Measurements from ENCODE around the gene LDLRAP1. TPM values are rescaled to one million over a fixed set of nuclear protein-coding genes. Genes with fewer than 3 reads are reported as not detected.

LDLRAP1 gene
- total RNA-seq, 4 donors from 2014 or later = 12.6 to 21.2 (median 16.3) TPM

GRCh38 chr1:25568090-25568833 is 24.9 kb downstream of the LDLRAP1 start:
- Histone ChIP-seq H3K4me3 (no peak overlapping the region), H3K27me3 (no peaks in the 10 kb centered on the region), H3K4me1 (peaks cover 38 to 68% (median 61%) of the 10 kb centered on the region in 4 donors), H3K27ac (replicated peaks in 1 of 4) (peak overlapping the region; percentile 90 to 93 (median 92)), H3K9me3 (no peaks in the 10 kb centered on the region), H3K36me3 (peaks cover 0 to 27% (median 14%) of the 10 kb centered on the region in 4 donors)
- intact Hi-C loops (cut with DNase I) = no loop called here
- no peak for TF ChIP-seq EP300 (IDR thresholded peaks at IDR 0.05)
- no peak for TF ChIP-seq POLR2A (IDR thresholded peaks at IDR 0.05; ENCODE audit: low read depth)
- peak in 1 of 3 experiments; percentile 7 for TF ChIP-seq CTCF (IDR thresholded peaks at IDR 0.05)
- TF ChIP-seq POLR2AphosphoS5 (IDR thresholded peaks at IDR 0.05) = peak; percentile 39 to 58
- DNase-seq (ENCODE audit: extremely low spot score) = no peak
- 52% methylated on average over 16 of the region's 21 CpGs for WGBS

DNA sequence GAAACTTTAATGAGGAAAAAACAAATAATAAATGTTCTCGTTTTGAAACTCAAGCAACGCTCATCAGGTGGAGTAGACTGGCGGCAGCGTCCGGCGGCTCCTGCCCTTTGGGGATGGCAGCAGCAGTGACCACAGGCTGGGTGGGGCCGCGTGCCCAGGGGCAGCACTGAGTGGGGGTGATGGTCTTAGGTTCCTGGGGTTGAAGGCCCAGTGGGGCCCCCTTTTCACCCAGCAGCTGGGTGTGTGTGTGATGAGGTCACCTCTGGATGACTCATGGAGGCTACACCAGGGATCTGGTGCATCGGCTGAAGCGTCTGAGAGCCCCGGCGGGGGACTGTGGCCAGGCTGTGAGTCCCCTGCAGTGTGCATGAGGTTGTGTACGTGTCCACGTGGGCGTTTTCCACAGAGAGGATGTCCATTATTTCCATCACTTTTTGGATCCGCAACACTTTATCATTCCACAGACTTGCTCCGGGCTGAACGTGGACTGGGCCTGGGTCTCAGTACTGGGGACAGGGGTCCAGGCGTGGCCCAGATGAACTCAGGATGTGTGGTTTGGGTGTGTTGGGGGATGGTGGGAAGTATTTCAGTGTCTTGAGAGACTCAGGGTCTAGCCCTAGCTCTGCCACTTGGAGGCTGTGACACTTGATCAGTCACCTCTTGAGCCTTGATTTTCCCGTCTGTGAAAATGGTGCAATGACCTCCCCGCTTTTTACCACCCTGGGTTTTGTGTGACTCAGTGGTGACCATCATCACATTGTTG is 25.6 kb downstream of the LDLRAP1 start:
- H3K27me3 ChIP-seq = no peaks in the 10 kb centered on the region
- TF ChIP-seq CTCF (IDR thresholded peaks at IDR 0.05) (no peak), POLR2AphosphoS5 (IDR thresholded peaks at IDR 0.05) (no peak), POLR2A (IDR thresholded peaks at IDR 0.05; ENCODE audit: low read depth) (no peak), EP300 (IDR thresholded peaks at IDR 0.05) (no peak)
- 69% methylated on average over 19 of the region's 21 CpGs for WGBS
- H3K9me3 ChIP-seq = no peaks in the 10 kb centered on the region
- peaks cover 39 to 63% (median 61%) of the 10 kb centered on the region in 4 donors for H3K4me1 ChIP-seq
- intact Hi-C loops (cut with DNase I) = no loop called here
- H3K4me3 ChIP-seq = no peak overlapping the region
- DNase-seq (ENCODE audit: extremely low spot score) = no peak
- peaks cover 0 to 19% (median 6%) of the 10 kb centered on the region in 4 donors for H3K36me3 ChIP-seq
- H3K27ac ChIP-seq (replicated peaks in 1 of 4) = peak overlapping the region; percentile 90 to 93 (median 92)

DNA sequence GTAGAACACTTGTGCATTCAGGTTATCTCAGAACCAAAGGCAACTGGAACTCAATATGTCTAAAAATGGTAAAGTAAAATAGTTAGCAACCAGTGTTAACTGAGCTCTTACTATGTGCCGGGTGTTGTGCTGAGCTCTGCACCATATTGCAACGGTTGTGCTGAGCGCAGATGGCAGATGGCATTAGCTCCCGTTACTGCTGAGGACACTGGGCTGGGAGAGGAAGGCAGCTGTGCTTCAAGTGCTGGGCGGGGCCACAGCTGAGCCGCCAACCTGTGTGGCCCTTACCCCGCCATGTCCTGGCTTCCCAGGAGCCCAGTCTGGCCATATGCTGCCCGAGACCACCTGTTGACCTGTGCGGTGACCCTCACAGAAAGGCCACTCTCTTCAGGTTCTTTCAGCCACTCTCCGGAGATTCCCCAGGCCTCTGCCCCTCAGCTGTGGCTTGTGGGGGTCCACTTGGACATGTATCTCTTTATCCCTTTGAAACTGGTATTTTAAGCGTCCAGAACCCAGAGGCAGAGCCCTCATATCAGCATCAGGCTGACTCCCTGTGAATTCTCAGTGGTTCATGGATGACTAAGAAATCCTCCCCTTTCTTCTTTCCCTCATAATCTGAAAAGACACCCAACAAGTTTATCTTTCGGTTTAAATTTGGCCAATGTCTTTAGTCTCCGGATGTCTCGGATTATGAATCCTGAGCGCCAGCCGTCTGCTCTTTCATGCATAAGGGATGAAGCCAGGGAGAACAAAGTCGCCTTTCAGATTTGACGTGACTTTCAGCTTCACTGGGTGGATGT is 26.4 kb downstream of the LDLRAP1 start:
- Histone ChIP-seq H3K27ac (replicated peaks in 1 of 4) (peak overlapping the region in 3 of 4 donors; percentile 3 to 93 (median 6)), H3K9me3 (no peaks in the 10 kb centered on the region), H3K27me3 (no peaks in the 10 kb centered on the region), H3K4me3 (no peak overlapping the region), H3K36me3 (peaks cover 0 to 12% (median 3%) of the 10 kb centered on the region in 4 donors), H3K4me1 (peaks cover 39 to 59% (median 56%) of the 10 kb centered on the region in 4 donors)
- intact Hi-C loops (cut with DNase I) = no loop called here
- TF ChIP-seq EP300 (IDR thresholded peaks at IDR 0.05) = no peak
- TF ChIP-seq CTCF (IDR thresholded peaks at IDR 0.05) = no peak
- no peak for TF ChIP-seq POLR2AphosphoS5 (IDR thresholded peaks at IDR 0.05)
- no peak for TF ChIP-seq POLR2A (IDR thresholded peaks at IDR 0.05; ENCODE audit: low read depth)
- WGBS = 92% methylated on average over 16 of the region's 18 CpGs
- DNase-seq (ENCODE audit: extremely low spot score) = no peak

- Histone ChIP-seq H3K4me3 (no peak overlapping the region), H3K27ac (replicated peaks in 1 of 4) (no peak overlapping the region), H3K4me1 (peaks cover 37 to 48% (median 44%) of the 10 kb centered on the region in 4 donors), H3K36me3 (peaks cover 0 to under 1% (median 0%) of the 10 kb centered on the region in 4 donors), H3K27me3 (no peaks in the 10 kb centered on the region), H3K9me3 (no peaks in the 10 kb centered on the region)
- 92% methylated on average over 5 of the region's 12 CpGs for WGBS
- no peak for TF ChIP-seq CTCF (IDR thresholded peaks at IDR 0.05)
- no peak for TF ChIP-seq EP300 (IDR thresholded peaks at IDR 0.05)
- TF ChIP-seq POLR2AphosphoS5 (IDR thresholded peaks at IDR 0.05) = no peak
- TF ChIP-seq POLR2A (IDR thresholded peaks at IDR 0.05; ENCODE audit: low read depth) = no peak
- intact Hi-C loops (cut with DNase I) = no loop called here
- DNase-seq (ENCODE audit: extremely low spot score) = no peak
Measured at GRCh38 chr1:25570798-25571521, 27.6 kb downstream of the LDLRAP1 start.
